ENCODE measurements around the gene VWA8.

DNA sequence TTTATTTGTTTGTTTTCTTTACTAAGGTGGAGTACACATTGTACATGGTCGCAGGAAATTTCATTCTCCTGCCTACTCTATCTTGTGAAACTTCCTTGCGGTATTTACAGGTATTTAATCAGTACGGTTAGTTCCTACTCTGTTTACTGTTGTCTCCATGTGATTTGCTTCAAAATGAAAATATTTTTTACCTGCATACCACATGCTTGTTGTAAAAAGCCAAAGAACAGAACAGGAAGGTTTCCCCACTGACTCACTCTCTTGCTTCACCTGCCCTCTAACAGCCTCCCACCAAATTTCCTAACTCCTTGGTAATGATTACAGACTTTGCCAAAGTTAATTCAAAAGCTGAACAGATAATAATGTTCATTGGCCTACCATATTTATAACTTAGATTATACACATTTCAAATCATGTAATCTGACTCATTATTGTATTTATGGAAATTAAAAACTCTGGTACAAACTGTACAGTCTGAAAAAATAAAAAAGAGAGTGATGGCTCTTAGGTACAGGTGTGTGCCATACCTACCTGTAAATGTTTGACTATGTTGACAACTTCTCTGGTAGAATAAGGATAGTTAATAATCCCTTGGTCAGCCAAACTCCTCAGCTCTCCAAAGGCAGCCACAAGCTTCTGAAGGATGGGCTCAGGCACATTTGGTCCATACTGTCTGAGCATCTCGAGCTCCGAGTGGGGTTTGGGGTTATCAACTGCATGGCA, 239.9 kb downstream of the VWA8 start:
- TF ChIP-seq, protein P1, sequence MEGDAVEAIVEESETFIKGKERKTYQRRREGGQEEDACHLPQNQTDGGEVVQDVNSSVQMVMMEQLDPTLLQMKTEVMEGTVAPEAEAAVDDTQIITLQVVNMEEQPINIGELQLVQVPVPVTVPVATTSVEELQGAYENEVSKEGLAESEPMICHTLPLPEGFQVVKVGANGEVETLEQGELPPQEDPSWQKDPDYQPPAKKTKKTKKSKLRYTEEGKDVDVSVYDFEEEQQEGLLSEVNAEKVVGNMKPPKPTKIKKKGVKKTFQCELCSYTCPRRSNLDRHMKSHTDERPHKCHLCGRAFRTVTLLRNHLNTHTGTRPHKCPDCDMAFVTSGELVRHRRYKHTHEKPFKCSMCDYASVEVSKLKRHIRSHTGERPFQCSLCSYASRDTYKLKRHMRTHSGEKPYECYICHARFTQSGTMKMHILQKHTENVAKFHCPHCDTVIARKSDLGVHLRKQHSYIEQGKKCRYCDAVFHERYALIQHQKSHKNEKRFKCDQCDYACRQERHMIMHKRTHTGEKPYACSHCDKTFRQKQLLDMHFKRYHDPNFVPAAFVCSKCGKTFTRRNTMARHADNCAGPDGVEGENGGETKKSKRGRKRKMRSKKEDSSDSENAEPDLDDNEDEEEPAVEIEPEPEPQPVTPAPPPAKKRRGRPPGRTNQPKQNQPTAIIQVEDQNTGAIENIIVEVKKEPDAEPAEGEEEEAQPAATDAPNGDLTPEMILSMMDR (optimal IDR thresholded peaks at IDR 0.05 in 1 of 3, IDR thresholded peaks at IDR 0.05 in 1 of 3, conservative IDR thresholded peaks at IDR 0.05 in 1 of 3; ENCODE audit: extremely low read depth in 1 of 3, insufficient read depth in 2 of 3, low read length in 3 of 3), result no peak
- no peak for TF ChIP-seq EZH2 (IDR thresholded peaks at IDR 0.05; ENCODE audit: low read length)
